ENCODE measurements around the gene ERP44. TPM values are rescaled to one million over a fixed set of nuclear protein-coding genes. Genes with fewer than 3 reads are reported as not detected.

The ERP44 gene
- total RNA-seq, 2 experiments from 2014 or later: 11.4 to 11.6 TPM

DNA sequence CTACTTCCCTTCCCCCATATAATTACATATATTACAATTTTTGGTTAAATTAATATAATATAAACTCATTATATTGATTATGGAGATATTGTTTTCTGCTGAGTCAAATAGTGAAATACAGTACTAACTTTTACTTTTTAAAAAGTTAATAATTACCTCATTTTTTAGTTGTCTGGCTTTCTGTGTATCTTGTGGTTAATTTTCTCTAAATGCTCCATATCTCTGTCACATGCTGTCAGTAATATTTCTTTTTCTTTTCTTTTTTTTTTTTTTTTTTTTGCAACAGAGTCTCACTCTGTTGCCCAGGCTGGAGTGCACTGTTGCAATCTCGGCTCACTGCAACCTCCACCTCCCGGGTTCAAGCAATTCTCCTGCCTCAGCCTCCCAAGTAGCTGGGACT, 169.1 kb downstream of the ERP44 start:
- Mint-ChIP-seq H3K36me3 (peaks cover 51% of the 10 kb centered on the region), H3K27me3 (no peaks in the 10 kb centered on the region), H3K9me3 (peaks cover 8% of the 10 kb centered on the region), H3K27ac (no peak overlapping the region), H3K4me1 (peaks cover 19% of the 10 kb centered on the region), H3K4me3 (no peak overlapping the region)
- DNase-seq: no peak

Other genes with a start within 250 kb of the ERP44 start
- 10 to 100 TPM; 27.4 to 33.4 TPM for gene STX17, start 192.3 kb downstream of the ERP44 start, total RNA-seq
- gene INVS, start 243 bp upstream of the ERP44 start, total RNA-seq: 10 to 100 TPM; 16.4 to 16.8 TPM